GM19328 (cell line): ENCODE results near the gene HHLA2.

ENCODE experiments used
- ATAC-seq: cut with Tn5 transposase; IDR thresholded peaks from one replicate; pipeline ENCODE4 v1.9.1; 2021; ENCODE audit warnings: mild to moderate bottlenecking, moderate library complexity; ENCODE audit not compliant: unreplicated experiment

The HHLA2 gene

DNA sequence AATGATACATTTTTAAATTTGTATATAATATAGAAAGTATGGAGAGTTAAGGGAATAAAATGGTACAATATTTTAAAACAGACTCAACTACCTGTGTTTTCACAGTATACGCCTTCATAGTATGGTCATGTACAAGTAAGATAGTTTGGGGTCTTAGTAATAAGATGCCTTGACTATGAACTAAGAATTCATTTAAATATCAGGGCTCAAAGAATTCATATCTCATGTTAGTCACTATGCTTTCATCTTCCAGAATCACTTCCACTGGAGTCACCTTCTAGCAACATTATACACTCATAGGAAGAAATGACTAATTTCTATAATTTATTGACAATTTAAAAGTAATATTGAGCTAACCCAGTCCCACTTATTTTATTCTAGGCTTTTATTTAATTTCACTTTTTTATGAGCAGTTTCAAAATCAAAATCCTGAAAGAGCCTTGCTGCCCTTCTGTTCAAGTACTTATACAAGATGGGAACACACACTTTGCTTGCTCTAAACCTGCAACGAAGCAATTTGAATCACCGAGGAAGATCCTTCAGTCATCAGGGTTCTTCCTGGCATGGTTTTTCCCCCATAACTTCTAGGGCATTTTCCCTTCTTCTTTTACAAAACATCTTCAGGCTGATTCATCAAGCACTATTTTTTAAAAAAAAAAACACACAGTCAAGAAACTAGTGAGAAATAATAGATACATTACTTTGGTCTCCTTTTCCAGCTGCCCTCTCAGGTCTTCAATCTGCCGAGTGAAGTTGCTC, 119.9 kb downstream of the HHLA2 start:
- no peak for ATAC-seq

DNA sequence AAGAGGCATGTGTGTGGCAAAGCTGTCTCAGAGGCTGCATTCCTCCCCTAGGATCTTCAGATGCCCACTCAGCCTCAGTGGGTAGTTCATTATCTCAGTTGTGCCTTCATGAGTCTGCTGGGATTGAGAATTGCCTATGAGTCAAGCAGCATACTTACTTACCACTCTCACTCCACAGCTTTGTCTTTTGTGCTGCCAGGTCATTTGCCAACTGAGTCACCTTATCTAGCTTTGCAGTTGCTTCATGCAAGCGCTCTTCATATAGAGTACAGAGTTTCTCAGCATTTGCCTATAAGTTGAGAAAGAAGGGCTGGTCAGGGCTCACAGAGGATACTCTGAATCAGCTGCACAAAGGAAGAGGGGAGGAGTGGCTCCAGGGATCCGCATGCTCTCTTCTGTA, 124.6 kb downstream of the HHLA2 start:
- ATAC-seq, result no peak
